GM21737 (cell line): ENCODE measurements around the gene TXK.

Source experiments
- ATAC-seq: cut with Tn5 transposase; IDR thresholded peaks from one replicate; pipeline ENCODE4 v1.9.1; 2021; ENCODE audit warnings: mild to moderate bottlenecking, moderate library complexity; ENCODE audit not compliant: unreplicated experiment

The TXK gene

GRCh38 chr4:48028696-48029095 is 105.4 kb downstream of the TXK start:
- no peak for ATAC-seq

DNA sequence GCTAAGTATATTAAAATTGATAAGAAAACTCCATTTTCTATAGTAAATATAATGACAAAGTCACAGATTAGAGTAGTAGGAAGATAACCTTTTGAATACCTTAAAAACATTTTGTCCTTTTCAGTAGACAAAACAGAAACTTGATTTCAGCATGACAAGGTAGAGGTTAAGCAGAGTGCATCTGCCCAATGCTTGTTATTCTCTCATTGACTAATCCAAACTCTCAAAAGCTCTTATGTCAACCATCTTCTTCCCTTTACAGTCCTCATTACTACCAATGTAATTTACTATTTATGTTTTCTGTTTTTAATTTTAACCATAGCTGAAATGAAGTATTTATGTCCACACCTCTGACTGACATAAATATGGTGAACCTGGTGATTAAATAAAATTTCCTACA is 106.4 kb downstream of the TXK start:
- ATAC-seq: no peak

DNA sequence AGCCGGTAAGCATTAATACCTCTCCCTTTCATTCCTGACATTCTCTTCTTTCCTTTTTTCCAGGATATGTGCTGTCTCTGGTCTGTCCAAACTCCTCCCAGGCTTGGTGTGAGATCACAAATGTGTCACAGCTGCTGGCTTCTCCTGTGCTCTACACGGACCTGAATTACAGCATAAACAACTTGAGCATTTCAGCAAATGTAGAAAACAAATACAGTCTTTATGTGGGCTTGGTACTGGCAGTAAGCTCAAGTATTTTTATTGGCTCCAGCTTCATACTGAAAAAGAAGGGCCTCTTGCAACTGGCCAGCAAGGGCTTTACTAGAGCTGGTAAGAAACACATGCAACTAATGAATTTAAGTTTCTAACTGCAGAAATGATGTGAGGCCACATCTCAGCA is 109.0 kb downstream of the TXK start:
- no peak for ATAC-seq

- ATAC-seq: no peak
These were observed 109.5 kb downstream of the TXK start for GRCh38 chr4:48024522-48024921.

- no peak for ATAC-seq
These were observed 111.8 kb downstream of the TXK start for GRCh38 chr4:48022192-48022799.

DNA sequence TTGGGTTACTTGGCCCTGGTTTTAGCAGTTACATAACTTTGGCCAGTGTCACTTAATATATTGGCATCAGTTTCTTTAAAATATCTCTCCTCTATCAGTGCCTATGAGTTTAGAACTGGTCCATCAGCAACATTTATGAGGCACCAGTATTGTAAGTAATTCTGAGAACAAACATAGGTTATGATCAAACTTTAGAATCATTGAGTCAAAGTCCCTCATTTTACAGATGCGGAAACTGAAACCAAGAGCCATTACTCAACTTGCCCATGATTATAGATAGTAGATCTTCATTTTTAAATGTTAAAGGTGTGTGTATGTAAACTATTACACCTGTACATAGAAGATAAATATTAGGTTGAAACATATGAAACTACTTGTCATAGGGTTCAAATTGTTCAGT is 113.0 kb downstream of the TXK start:
- no peak for ATAC-seq

- ATAC-seq: no peak
These were observed 115.9 kb downstream of the TXK start for GRCh38 chr4:48018112-48018511.

DNA sequence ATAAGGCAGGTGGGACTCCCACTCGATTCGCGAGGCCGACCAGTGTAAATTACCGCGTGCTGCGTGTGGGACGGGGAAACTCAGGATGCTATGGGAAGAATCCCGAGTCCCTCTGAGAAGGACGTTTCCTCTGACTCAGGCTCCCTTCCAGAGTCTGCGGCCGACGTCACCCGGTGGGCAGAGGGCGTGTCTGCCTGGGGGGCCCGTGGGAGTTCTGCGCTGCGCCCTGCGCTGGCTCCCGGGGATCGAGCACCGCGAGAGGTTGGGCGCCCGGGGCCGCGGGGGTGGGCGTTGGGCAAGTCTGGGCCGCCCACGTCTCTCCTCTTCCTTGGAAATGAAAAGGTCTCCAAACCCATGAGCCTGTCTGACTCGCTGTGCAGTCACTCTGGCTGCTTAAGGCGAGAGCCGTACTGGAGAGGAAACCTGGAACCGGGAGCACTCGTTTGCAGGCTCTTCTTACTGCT is 116.9 kb downstream of the TXK start:
- ATAC-seq: no peak
